Measurements from ENCODE around the gene MCL1. TPM values are rescaled to one million over a fixed set of nuclear protein-coding genes. Genes with fewer than 3 reads are reported as not detected.

MCL1 gene
- total RNA-seq, 1 donor from 2014 or later = 394 TPM

DNA sequence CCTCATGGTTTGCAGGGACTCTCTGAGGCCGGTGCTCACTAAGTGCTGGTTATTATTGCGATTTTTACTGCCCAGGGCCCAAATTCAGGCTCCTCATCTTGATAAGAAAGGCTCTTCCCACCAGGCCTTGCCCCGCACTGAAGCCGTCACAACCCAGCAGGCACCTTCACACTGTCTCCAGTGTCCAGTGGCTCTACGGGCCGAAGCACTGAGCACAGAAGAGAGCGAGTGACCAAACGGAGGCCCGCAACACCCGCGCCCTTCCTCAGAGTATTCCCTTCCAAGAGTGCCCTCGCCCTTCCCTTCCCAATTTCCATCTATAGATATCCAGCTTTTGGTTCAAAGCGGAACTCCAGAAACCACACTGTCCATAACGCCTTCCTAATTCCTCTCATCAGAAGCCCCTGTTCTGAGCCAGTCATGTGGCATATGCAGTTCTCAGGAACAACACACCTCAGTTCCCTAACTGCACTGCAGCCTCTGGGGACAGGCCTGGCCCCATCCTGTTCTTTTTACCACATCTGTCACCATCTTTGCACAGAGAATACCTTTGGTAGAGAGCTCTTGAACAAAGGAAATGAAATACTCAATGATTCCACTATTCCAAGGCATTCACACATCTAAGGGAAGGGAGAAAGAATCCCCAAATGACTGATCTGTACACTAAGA lies 48.8 kb downstream of the MCL1 start:
- H3K9me3 ChIP-seq = no peaks in the 10 kb centered on the region
- intact Hi-C loops (cut with DNase I) = loop anchor here (5.0 to 10.0 kb wide), 2 partner anchors 43 to 166 kb away; partner anchors contain the start of genes RPRD2 and TARS2
- TF ChIP-seq, protein P1, sequence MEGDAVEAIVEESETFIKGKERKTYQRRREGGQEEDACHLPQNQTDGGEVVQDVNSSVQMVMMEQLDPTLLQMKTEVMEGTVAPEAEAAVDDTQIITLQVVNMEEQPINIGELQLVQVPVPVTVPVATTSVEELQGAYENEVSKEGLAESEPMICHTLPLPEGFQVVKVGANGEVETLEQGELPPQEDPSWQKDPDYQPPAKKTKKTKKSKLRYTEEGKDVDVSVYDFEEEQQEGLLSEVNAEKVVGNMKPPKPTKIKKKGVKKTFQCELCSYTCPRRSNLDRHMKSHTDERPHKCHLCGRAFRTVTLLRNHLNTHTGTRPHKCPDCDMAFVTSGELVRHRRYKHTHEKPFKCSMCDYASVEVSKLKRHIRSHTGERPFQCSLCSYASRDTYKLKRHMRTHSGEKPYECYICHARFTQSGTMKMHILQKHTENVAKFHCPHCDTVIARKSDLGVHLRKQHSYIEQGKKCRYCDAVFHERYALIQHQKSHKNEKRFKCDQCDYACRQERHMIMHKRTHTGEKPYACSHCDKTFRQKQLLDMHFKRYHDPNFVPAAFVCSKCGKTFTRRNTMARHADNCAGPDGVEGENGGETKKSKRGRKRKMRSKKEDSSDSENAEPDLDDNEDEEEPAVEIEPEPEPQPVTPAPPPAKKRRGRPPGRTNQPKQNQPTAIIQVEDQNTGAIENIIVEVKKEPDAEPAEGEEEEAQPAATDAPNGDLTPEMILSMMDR (IDR thresholded peaks at IDR 0.05) = no peak
- peaks cover 10 to 15% of the 10 kb centered on the region in 2 donors for H3K4me1 ChIP-seq
- H3K27me3 ChIP-seq = no peaks in the 10 kb centered on the region
- no peak overlapping the region for H3K27ac ChIP-seq
- no peak overlapping the region for H3K4me3 ChIP-seq
- no peak for DNase-seq (ENCODE audit: low spot score in 2 of 2)
- no peaks in the 10 kb centered on the region for H3K36me3 ChIP-seq

DNA sequence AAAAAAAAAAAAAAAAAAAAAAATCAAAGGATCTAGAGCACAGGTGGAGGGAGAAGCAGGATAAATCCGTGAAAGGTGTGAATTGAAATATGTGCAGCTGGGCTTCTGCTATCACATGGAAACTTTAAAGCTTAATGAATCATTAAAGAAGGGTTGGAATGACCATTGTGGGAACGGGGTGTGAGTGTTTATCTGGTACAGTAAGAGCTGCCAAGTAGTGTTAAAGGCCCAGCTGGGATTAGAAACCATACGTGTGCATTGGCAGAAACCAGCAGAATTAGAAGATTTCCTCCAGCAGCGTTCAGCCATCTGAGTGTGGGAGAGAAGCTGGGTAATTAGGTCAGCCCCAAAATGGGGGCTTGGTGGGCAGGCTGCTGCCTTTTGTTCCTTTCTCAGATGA lies 50.4 kb downstream of the MCL1 start:
- no peak for DNase-seq (ENCODE audit: low spot score in 2 of 2)
- Histone ChIP-seq H3K4me3 (no peak overlapping the region), H3K9me3 (no peaks in the 10 kb centered on the region), H3K4me1 (peaks cover 6 to 12% of the 10 kb centered on the region in 2 donors), H3K36me3 (no peaks in the 10 kb centered on the region), H3K27me3 (no peaks in the 10 kb centered on the region), H3K27ac (no peak overlapping the region)
- intact Hi-C loops (cut with DNase I) = no loop called here
- TF ChIP-seq, protein P1 (IDR thresholded peaks at IDR 0.05) = no peak

DNA sequence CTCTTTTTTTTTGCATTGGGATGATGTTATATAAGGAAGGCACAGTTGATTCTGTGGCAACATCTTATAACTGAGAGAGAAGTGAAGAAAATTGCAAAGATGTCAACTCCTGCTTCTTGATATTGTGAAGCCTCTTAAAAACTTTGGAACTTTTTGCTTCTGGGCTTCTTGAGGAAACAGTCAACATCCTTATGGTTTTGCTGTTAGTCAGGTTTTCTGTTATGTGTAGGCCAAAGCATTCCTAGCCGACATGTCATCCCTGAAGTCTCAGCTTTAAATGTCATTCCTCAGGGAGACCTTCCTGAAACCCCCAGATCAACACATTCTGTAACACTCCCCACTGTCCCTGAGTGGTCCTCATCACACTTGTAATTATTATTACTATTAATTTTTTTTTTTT lies 51.2 kb downstream of the MCL1 start:
- H3K9me3 ChIP-seq = no peaks in the 10 kb centered on the region
- intact Hi-C loops (cut with DNase I) = no loop called here
- no peak for DNase-seq (ENCODE audit: low spot score in 2 of 2)
- H3K27ac ChIP-seq = no peak overlapping the region
- no peak overlapping the region for H3K4me3 ChIP-seq
- H3K27me3 ChIP-seq = no peaks in the 10 kb centered on the region
- TF ChIP-seq, protein P1 (IDR thresholded peaks at IDR 0.05) = no peak
- peaks cover 6% of the 10 kb centered on the region in 2 donors for H3K4me1 ChIP-seq
- no peaks in the 10 kb centered on the region for H3K36me3 ChIP-seq

DNA sequence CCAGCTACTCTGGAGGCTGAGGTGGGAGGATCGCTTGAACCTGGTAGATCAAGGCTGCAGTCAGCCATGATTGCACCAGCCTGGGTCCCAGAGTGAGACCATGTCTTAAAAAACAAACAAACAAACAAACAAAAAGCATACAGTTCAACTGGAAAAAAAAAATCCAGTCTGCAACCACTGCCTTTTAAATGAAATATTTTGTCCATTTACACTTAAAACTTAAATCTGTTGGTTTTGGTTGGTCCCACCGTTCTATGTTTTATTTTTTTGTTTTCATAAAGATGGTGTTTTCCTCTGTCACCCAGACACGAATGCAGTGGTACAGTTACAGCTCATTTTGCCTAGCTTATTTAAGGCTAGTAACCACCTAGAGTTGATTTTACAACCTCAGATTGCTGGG lies 54.1 kb downstream of the MCL1 start:
- no peaks in the 10 kb centered on the region for H3K27me3 ChIP-seq
- H3K27ac ChIP-seq = no peak overlapping the region
- no peaks in the 10 kb centered on the region for H3K4me1 ChIP-seq
- no peaks in the 10 kb centered on the region for H3K9me3 ChIP-seq
- TF ChIP-seq, protein P1 (IDR thresholded peaks at IDR 0.05) = no peak
- intact Hi-C loops (cut with DNase I) = no loop called here
- no peak for DNase-seq (ENCODE audit: low spot score in 2 of 2)
- H3K36me3 ChIP-seq = no peaks in the 10 kb centered on the region
- no peak overlapping the region for H3K4me3 ChIP-seq

Other genes with a start within 250 kb of the MCL1 start
- 13.7 TPM for gene RPRD2, start 215.5 kb downstream of the MCL1 start, total RNA-seq
- gene TARS2, start 92.2 kb downstream of the MCL1 start, total RNA-seq = 10.9 TPM
- 55.8 TPM for gene ECM1, start 71.5 kb downstream of the MCL1 start, total RNA-seq
- gene FALEC, start 63.9 kb downstream of the MCL1 start, total RNA-seq = not detected
- 85.3 TPM for gene ADAMTSL4, start 30.2 kb downstream of the MCL1 start, total RNA-seq
- gene ENSA, start 50.0 kb upstream of the MCL1 start, total RNA-seq = 138 TPM
- gene GOLPH3L, start 117.5 kb upstream of the MCL1 start, total RNA-seq = 14.7 TPM
- not detected for gene HORMAD1, start 141.3 kb upstream of the MCL1 start, total RNA-seq
- gene CTSS, start 186.2 kb upstream of the MCL1 start, total RNA-seq = 32.1 TPM
- 44.0 TPM for gene CTSK, start 228.7 kb upstream of the MCL1 start, total RNA-seq

Data from ascending aorta (tissue), 2 donors.